ENCODE data around the gene PLEKHM3.
"Not testable (repeated sequence)": the region's sequence is repeated elsewhere in the genome, so short reads cannot be mapped to it uniquely, and the experiment has no call there.

Gene PLEKHM3

GRCh38 chr2:207825045-207825954 is 200.0 kb downstream of the PLEKHM3 start:
- DNase-seq (ENCODE audit: low read depth in 2 of 2), result no peak

DNA sequence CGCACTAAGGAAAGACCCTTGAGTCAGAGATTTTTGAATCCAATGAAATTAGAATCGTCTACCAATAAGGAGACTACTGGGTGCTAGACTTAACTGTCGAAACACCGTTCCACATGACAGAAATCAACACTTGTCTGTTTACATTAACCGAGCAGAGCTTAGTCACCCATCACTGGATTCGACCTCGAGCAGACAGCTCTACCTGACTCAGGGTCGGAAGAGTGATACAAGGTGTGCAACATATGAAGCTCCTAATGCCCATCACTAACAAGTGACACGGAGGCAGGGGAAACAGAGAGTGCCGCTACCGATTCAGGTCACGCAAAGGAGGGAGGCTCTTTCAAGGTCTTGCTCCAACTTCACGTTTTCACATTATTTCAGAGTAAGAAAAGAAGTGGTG is 201.5 kb downstream of the PLEKHM3 start:
- DNase-seq (ENCODE audit: low read depth in 2 of 2), result no peak

GRCh38 chr2:207819839-207820784 is 205.2 kb downstream of the PLEKHM3 start:
- DNase-seq (ENCODE audit: low read depth in 2 of 2), result no peak

GRCh38 chr2:207819021-207819797 is 206.1 kb downstream of the PLEKHM3 start:
- DNase-seq (ENCODE audit: low read depth in 2 of 2), result no peak

- no peak for DNase-seq (ENCODE audit: low read depth in 2 of 2)
Measured at GRCh38 chr2:207816546-207816945, 208.8 kb downstream of the PLEKHM3 start.

DNA sequence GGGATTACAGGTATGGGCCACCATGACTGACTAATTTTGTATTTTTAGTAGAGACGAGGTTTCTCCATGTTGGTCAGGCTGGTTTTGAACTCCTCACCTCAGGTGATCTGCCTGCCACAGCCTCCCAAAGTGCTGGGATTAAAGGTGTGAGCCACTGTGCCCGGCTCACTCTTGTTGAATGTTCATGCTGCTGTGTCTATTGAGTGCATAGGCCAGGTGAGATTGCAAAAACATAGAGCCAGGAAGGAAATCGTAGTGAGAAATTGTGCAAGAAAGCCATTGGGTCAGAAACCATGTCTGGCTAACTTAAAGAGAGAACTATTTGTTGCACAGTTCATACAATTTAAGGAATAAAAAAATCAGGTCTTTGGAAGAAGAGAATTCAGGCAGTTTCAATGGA is 210.1 kb downstream of the PLEKHM3 start:
- no peak for DNase-seq (ENCODE audit: low read depth in 2 of 2)

DNA sequence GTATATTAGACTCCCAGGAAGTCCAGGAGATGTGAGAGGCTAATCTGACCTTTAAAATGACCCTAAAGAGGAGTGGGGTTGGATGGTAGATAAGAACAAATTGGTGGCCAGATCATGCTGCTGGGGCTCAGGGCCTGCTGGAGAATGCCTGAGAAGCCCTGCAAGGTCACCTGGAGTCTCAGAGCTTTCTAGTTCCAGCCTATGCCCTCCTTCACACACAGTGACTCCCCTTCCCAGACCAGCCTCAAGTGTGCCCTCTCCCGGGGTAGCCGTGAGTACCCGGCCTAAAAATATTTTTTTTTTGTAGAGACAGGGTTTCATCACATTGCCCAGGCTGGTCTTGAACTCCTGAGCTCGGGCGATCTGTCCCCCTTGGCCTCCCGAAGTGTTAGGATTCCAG is 211.4 kb downstream of the PLEKHM3 start:
- DNase-seq (ENCODE audit: low read depth in 2 of 2), result no peak

DNA sequence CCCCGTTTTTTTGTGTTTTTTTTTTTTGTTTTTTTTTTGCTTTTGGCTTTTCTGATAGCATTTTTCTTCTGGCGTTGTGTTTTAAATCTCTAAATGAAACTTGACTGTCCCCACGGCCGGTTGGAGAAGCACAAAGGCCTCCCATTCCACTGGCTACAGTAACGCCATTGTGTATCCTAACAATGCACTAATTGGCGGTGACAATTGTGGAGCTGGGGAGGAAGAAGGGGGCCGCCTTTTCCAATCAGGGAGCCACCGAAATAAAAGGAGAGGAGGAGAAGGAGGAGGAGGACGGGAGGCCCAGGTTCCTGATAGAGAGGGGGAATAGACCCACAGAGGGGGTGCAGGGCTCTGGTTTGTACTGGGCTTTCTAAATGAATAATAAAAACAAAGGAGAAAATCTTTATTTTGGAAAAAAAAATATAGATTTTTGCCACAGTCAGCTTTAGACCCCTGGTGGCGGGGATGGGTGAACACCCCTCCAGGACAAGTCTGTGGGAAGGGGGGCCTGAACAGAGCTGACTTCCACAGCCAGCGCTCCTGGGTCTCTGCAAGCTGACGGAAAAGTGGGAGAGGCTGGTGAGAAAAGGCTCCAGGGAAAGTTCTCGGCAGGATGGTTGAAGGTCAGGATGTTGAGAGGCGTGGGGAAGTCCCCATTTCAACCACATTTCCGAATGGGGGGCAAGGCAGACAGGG is 212.0 kb downstream of the PLEKHM3 start:
- no peak for DNase-seq (ENCODE audit: low read depth in 2 of 2)

- DNase-seq (ENCODE audit: low read depth in 2 of 2), result no peak
Measured at GRCh38 chr2:207812726-207813080, 212.6 kb downstream of the PLEKHM3 start.

DNA sequence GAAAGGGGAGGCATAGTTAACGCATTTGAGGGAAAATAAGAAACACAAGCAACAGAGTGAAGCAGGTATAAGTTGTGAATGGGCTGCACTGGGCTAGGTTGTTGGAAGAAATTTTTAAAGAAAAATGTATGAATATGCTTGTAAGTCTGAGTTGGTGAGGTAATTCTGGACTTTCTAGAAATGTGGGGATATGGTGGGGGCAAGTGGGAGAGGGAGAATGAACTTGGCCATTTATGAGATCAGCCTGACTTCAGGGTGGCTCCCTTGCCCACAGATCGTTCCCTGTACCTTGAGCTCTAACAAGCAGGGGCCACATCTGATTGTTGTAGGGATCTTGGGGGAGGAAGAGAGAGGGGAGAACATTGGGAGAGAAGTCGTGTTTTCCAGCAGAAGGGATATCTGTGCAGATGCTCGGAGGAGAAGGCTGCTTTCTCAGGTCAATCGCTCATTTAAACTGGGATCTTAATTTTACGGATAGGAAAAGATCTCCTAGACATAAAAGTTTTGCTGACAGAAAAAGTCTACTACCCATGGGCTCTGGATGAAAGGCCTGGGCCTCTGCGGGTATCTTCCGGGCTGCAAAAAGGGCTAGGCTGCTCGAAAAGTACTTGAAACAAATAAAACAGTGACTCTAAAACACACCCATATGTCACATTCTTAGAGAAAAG is 213.1 kb downstream of the PLEKHM3 start:
- DNase-seq (ENCODE audit: low read depth in 2 of 2), result no peak

DNA sequence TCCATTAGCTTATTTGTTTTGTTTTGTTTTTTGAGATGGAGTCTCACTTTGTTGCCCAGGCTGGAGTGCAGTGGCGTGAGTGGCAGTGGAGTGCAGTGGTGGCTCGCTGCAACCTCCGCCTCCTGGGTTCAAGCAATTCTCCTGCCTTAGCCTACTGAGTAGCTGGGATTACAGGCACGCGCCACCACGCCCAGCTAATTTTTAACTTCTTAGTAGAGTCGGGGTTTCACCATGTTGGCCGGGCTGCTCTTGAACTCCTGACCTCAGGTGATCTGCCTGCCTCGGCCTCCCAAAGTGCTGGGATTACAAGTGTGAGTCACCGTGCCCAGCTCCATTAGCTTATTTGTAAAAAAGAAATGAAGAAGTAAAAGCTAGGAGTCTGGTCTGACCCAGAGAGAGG is 213.7 kb downstream of the PLEKHM3 start:
- not testable (repeated sequence) for DNase-seq (ENCODE audit: low read depth in 2 of 2)

DNA sequence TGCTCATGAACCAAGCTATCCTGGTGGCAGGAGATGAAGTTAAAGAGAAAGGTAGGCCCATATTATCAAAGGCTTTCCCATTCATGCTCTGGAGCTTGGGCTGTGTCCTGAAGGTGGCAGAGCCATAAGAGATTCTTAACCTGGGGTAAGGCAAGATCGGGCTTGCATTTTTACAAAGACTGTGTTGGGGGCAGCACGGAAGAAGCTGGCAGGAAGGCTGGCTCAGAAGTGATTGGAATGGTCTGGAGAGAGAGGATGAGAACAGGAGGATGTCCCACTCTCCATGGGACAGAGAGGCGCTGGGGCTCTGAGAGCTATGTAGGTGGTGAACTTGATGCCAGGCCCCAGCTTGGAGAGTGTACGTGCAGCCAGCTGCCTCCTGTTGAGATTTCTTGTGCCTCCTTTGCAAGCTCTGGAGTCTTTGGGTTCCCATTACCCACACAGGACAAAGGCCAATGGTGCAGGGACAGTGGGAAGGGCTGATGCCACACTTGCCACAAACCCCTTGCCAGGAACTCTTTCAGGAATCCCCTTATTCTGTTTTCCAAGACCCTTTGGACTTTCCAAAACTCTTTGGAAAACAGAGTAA is 215.0 kb downstream of the PLEKHM3 start:
- DNase-seq (ENCODE audit: low read depth in 2 of 2), result no peak

DNA sequence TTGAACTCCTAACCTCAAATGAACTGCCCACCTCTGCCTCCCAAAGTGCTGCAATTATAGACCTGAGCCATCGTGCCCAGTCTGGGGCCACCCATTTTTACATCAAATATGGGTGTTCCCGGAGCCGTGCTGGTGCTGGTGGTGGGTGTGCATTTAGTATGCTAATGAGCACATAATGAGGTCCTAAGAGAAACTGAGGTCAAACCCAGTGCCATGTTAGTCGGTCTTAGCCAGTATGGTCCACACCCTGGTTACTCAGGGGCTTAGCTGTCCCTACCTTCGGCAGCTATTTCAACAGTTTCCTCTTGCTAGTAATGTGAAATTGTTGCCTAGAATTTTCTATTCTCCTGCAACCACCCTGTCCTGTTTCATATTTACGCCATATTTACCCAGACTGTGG is 217.2 kb downstream of the PLEKHM3 start:
- DNase-seq (ENCODE audit: low read depth in 2 of 2), result no peak

- DNase-seq (ENCODE audit: low read depth in 2 of 2), result no peak
Measured at GRCh38 chr2:207807516-207807915, 217.8 kb downstream of the PLEKHM3 start.

DNA sequence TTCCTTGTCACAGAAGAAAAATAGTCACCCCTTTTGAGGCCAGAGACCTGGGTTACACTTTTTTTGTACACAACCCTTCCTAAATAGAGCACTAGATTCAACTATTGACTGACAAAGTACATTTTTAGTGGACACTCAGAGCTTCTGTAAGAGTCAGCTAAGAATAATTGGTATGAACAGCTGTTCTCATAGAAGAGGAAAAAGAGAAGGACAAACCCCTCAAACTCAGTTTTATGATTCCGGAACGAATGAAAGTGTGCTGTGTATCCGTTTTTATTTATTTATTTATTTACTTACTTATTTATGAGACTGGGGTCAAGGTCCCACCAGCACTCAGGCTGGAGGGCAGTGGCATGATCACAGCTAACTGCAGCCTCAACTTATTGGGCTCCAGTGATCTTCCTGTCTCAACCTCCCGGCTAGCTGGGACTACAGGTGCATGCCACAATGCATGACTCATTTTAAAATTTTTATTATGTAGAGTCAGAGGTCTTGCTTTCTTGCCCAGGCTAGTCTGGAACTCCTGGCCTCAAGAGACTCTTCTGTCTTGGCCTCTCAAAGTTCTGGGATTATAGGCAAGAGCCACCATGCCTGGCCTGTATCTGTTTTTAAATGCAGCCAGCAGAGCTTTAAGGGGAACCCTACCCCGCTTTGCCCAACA is 219.6 kb downstream of the PLEKHM3 start:
- no peak for DNase-seq (ENCODE audit: low read depth in 2 of 2)

- no peak for DNase-seq (ENCODE audit: low read depth in 2 of 2)
Measured at GRCh38 chr2:207802650-207803049, 222.7 kb downstream of the PLEKHM3 start.

DNA sequence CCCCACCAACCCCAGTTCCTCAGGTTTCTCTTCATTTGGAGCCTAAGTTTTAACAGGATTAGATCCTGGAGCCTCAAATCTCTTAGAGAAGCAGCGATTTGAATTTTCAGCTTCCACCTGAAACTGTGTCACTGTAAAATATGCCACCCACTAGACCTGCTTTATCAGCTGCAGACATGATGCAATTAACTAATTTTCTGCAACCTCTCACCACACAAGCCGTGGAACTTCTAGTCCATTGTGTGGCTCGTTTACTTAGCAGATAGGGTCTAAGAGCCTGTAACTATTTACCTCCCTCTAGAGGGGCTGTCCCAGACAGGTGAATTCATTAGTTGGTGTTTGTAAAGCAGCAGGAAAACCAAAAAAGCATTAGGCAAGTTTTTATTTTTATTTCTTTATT is 224.1 kb downstream of the PLEKHM3 start:
- DNase-seq (ENCODE audit: low read depth in 2 of 2), result no peak

- no peak for DNase-seq (ENCODE audit: low read depth in 2 of 2)
Measured at GRCh38 chr2:207796585-207797350, 228.6 kb downstream of the PLEKHM3 start.

DNA sequence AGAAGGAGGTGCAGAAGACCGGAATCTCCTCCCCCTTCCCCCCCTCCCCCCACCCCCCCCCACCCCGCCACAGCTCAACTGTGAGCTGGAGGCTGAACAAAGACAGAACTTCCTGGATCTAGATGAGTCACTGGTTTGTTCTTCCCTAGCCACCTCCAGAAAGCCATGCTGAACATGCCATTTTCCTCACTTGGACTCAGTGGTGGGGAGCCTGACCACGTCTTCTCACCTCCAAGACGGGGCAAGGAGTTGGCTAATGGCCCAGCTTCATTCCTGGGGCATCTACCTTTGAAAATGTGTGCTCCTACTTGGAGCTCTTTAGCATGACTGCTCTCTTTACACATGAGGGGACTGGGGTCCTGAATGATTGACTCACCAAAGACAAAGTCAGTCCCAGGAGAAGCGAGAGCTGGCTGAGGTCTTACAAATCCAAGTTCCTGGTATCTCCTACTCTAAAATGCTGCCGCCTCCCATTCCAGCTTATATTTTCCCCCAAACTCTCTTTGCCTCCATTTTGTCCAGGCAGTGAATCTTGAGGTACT is 233.0 kb downstream of the PLEKHM3 start:
- DNase-seq (ENCODE audit: low read depth in 2 of 2), result no peak
